GM23248 (cell line): ENCODE data around the gene IQSEC1.

Experiments
- EZH2 ChIP-seq: fragments of 200-600 bp; sonication (generic); IDR thresholded peaks from 2 replicates; pipeline ENCODE4 v1.6.1; 2018; ENCODE audit warnings: antibody characterized with exemption, mild to moderate bottlenecking; ENCODE audit not compliant: insufficient read depth, poor library complexity, severe bottlenecking
- EZH2phosphoT487 ChIP-seq: fragments of 200-600 bp; sonication (generic); IDR thresholded peaks from 2 replicates; pipeline ENCODE4 v1.6.1; 2018; ENCODE audit warnings: antibody characterized with exemption, moderate library complexity, mild to moderate bottlenecking, low read depth; ENCODE audit not compliant: insufficient read depth

- TF ChIP-seq EZH2 = no peak
- TF ChIP-seq EZH2phosphoT487 = no peak
These were observed 168.3 kb downstream of the IQSEC1 start for GRCh38 chr3:12904951-12905315.
